ENCODE measurements around the gene HOXB13. TPM values are rescaled to one million over a fixed set of nuclear protein-coding genes. Genes with fewer than 3 reads are reported as not detected.
"Not testable (repeated sequence)": the region's sequence is repeated elsewhere in the genome, so short reads cannot be mapped to it uniquely, and the experiment has no call there.

The HOXB13 gene
- total RNA-seq, 6 experiments from 2014 or later: not detected

DNA sequence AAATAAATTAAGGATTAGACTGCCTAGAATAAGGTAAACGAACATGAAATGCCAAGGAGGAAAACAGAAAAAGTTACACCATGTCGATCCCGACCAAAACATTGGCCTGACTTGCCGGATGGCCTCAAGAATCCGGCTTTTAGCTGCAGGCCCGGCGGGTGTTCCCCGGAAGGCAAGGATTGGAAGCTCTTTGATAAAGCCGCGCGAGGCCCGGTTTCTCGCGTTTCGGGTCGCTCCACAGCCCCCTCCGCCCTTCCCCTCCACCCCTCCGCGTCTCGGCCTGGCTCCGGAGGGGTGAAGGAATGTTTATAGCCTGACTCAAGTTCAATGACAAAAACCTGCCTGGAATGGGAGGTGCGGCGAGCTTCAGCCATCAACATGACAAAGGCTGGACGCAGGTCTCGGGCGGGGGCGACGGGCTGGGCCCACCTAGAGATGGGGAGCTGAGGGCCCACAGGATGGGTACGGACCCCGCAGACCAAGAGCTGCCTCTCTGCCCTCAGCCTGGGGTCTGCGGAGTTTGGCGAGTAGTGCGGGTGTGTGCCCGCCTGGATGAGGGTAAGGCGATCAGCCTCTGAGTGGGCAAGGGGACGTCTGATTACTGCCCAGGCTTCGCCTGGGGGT lies 8.8 kb downstream of the HOXB13 start:
- Mint-ChIP-seq H3K4me1 (ENCODE audit: low read depth) (peaks cover 10% of the 10 kb centered on the region), H3K27ac (no peak overlapping the region), H3K27me3 (ENCODE audit: insufficient read depth) (peaks cover 59% of the 10 kb centered on the region), H3K9me3 (no peaks in the 10 kb centered on the region), H3K4me3 (no peak overlapping the region), H3K36me3 (ENCODE audit: low read depth) (no peaks in the 10 kb centered on the region)
- TF ChIP-seq, protein P1, sequence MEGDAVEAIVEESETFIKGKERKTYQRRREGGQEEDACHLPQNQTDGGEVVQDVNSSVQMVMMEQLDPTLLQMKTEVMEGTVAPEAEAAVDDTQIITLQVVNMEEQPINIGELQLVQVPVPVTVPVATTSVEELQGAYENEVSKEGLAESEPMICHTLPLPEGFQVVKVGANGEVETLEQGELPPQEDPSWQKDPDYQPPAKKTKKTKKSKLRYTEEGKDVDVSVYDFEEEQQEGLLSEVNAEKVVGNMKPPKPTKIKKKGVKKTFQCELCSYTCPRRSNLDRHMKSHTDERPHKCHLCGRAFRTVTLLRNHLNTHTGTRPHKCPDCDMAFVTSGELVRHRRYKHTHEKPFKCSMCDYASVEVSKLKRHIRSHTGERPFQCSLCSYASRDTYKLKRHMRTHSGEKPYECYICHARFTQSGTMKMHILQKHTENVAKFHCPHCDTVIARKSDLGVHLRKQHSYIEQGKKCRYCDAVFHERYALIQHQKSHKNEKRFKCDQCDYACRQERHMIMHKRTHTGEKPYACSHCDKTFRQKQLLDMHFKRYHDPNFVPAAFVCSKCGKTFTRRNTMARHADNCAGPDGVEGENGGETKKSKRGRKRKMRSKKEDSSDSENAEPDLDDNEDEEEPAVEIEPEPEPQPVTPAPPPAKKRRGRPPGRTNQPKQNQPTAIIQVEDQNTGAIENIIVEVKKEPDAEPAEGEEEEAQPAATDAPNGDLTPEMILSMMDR (IDR thresholded peaks at IDR 0.05): no peak
- no peak for DNase-seq

DNA sequence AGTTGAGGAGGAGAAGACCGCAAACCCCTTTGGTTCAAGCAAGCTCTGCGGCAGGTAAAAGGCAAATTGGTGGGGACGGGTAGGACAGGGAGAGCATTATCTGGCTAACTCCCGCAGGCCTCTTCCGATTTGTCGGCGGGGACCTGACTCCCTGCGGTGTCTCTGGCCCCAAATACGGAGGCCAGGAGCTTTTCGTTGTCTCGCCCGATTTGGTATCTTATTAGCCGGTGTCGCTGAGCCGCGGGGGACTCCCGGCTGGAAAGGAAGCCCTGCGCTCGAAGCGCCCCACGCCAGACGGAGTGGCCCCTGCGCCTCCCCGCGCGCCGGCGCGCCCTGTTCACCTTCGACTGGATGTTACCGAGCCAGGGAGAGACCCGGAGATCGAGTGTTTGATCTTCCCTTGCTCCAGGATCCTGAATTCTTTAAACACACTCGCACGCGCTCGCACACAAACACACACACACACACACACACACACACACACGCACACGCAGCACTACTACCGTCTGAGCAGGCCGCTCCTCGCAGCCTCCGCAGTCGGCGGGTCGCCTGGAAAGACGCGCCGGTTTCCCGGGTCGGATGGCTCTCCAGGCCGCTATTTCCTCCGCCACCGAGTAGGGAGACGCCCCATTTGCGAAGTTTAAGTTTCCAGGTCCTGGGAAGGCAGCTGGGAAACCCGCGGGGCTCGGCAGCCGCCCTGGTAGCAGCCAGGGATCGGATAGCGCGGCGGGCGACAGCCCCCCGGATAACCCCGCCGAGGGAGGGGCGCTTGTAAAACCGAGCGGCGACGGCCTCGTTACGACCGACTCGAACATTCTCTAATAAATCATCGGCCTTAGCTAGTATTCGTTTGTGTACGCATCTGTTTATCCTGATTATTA lies 9.5 kb downstream of the HOXB13 start:
- Mint-ChIP-seq H3K27me3 (ENCODE audit: insufficient read depth) (peaks cover 53% of the 10 kb centered on the region), H3K4me3 (no peak overlapping the region)

DNA sequence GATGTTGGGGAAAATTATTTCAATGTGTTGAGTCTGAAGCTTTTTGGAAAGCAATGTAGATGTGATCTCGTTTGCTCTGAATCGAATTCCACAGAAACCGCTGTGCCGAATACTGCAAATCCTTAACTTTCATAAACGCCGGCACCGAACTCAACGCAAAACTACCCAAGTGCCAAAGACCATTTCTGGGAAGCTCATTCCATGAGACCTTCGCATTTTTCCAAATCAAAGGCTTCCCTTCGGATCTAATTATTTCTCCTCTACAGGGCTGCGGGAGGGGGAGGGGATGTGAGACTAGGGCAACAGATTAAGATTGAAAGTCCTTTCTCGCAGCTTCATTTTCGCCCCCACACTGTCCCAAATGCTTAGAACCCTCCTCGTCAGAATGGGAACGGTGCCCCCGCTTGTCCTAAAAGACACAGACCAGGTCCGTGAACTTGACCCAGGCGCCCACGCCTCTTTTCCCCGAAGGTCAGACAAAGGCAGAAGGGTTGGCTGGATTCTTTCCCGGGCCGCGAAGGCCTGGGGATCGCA lies 10.3 kb downstream of the HOXB13 start:
- no peak for DNase-seq
- TF ChIP-seq, protein P1 (IDR thresholded peaks at IDR 0.05): no peak
- Mint-ChIP-seq H3K27ac (no peak overlapping the region), H3K36me3 (ENCODE audit: low read depth) (no peaks in the 10 kb centered on the region), H3K4me3 (no peak overlapping the region), H3K4me1 (ENCODE audit: low read depth) (no peaks in the 10 kb centered on the region), H3K27me3 (ENCODE audit: insufficient read depth) (peaks cover 55% of the 10 kb centered on the region), H3K9me3 (no peaks in the 10 kb centered on the region)

More for the DNA sequence above, 9.5 kb downstream of the HOXB13 start:
- no peak overlapping the region for H3K27ac Mint-ChIP-seq
- H3K36me3 Mint-ChIP-seq (ENCODE audit: low read depth): no peaks in the 10 kb centered on the region
- H3K9me3 Mint-ChIP-seq: no peaks in the 10 kb centered on the region
- TF ChIP-seq, protein P1 (IDR thresholded peaks at IDR 0.05): no peak
- peaks cover 3% of the 10 kb centered on the region for H3K4me1 Mint-ChIP-seq (ENCODE audit: low read depth)
- no peak for DNase-seq

DNA sequence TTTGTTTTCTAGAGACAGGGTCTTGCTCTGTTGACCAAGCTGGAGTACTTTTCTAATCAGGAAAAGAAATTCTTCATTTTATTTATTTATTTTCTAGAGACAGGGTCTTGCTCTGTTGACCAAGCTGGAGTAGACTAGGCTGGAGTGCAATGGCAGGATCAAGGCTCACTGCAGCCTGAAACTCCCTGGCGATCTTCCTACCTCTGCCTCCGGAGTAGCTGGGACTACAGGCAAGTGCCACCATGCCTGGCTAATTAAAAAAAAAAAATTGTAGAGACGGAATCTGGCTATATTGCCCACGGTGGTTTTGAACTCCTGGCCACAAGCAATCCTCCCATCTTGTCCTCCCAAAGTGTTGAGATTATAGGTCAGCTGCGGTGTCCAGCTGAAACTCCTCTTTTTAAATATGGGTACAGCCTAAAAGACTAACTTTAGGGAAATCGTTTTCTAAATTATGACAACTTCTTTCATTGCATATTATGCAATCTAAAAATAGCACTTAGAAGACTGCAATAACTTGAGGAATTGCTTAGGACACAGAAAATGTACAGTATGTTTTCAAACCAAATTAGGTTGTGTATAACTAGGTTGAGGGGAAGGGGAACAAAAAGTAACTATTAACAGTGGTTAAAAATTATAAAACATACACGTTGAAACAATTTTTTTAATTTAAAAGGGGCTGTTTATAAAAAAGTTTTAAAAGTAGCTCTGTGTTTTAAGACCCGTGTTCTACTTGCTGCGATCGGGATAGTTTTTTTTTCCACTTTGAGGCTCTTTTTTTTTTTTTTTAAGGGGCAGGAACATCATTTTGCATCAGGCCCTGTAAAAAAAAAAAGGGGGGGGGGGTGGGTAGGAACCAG lies 11.0 kb downstream of the HOXB13 start:
- Mint-ChIP-seq H3K27ac (no peak overlapping the region), H3K4me1 (ENCODE audit: low read depth) (no peaks in the 10 kb centered on the region), H3K36me3 (ENCODE audit: low read depth) (no peaks in the 10 kb centered on the region), H3K4me3 (no peak overlapping the region), H3K9me3 (no peaks in the 10 kb centered on the region), H3K27me3 (ENCODE audit: insufficient read depth) (peaks cover 55% of the 10 kb centered on the region)
- no peak for DNase-seq
- TF ChIP-seq, protein P1 (IDR thresholded peaks at IDR 0.05): no peak

DNA sequence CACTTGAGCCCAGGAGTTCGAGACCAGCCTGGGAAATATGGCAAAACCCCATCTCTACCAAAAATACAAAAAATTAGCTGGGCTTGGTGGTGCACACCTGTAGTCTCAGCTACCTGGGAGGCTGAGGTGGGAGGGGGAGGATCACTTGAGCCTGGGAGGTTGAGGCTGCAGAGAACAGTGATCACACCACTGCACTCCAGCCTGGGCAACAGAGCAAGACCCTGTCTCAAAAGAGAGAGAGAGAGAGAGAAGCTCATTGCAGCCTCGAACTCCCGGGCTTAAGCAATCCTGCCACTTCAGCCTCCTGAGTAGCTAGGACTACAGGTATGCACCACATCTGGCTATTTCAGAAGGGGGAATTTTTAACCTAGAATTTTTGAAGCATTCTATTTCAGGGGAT lies 12.0 kb downstream of the HOXB13 start:
- H3K27me3 Mint-ChIP-seq (ENCODE audit: insufficient read depth): peaks cover 53% of the 10 kb centered on the region
- not testable (repeated sequence) for H3K4me3 Mint-ChIP-seq; H3K4me1 Mint-ChIP-seq (ENCODE audit: low read depth); H3K27ac Mint-ChIP-seq; DNase-seq; H3K36me3 Mint-ChIP-seq (ENCODE audit: low read depth); H3K9me3 Mint-ChIP-seq
